Measurements from ENCODE around the gene ELAPOR1. TPM values are rescaled to one million over a fixed set of nuclear protein-coding genes. Genes with fewer than 3 reads are reported as not detected.

ELAPOR1 gene, protein sequence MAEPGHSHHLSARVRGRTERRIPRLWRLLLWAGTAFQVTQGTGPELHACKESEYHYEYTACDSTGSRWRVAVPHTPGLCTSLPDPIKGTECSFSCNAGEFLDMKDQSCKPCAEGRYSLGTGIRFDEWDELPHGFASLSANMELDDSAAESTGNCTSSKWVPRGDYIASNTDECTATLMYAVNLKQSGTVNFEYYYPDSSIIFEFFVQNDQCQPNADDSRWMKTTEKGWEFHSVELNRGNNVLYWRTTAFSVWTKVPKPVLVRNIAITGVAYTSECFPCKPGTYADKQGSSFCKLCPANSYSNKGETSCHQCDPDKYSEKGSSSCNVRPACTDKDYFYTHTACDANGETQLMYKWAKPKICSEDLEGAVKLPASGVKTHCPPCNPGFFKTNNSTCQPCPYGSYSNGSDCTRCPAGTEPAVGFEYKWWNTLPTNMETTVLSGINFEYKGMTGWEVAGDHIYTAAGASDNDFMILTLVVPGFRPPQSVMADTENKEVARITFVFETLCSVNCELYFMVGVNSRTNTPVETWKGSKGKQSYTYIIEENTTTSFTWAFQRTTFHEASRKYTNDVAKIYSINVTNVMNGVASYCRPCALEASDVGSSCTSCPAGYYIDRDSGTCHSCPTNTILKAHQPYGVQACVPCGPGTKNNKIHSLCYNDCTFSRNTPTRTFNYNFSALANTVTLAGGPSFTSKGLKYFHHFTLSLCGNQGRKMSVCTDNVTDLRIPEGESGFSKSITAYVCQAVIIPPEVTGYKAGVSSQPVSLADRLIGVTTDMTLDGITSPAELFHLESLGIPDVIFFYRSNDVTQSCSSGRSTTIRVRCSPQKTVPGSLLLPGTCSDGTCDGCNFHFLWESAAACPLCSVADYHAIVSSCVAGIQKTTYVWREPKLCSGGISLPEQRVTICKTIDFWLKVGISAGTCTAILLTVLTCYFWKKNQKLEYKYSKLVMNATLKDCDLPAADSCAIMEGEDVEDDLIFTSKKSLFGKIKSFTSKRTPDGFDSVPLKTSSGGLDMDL
- 0.84 and 1.1 TPM in 2 replicates for total RNA-seq (2014; rRNA removed; shearing (Covaris generic))

DNA sequence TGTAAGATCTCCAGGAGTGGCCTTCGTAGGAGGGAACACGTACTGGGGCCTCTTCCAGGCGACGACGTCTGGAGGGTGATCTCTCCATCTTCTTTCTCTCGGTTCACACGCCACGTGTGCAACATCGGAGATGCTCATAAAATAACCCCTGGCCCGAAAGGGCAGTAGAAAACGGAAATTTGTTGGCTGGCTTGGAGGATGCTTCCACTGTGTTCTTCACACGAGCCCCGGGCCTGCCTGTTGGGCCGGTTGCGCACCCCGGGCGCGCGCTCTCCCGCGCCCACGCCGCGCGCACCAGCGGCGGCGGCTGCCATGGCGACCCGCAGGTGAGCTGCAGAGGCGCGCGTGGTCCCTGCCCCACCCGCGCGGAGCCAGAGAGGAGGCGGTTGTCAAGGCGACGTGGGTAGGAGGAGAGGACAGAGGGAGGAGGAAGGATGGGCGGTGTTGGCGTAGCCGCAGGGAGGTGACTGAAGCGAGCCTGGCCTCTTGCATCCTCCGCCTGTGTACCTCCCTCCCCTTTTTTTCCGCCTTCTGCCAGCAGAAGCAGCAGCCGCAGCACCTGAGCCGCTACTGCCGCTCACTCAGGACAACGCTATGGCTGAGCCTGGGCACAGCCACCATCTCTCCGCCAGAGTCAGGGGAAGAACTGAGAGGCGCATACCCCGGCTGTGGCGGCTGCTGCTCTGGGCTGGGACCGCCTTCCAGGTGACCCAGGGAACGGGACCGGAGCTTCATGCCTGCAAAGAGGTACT lies at the start of gene ELAPOR1:
TSS of gene ELAPOR1 (plus strand) at position 526 of the 752 bp plus-strand sequence. CDS start at position 595, 69 bp downstream.
- DNase-seq (ENCODE audit: low read depth) = peak; percentile 56

DNA sequence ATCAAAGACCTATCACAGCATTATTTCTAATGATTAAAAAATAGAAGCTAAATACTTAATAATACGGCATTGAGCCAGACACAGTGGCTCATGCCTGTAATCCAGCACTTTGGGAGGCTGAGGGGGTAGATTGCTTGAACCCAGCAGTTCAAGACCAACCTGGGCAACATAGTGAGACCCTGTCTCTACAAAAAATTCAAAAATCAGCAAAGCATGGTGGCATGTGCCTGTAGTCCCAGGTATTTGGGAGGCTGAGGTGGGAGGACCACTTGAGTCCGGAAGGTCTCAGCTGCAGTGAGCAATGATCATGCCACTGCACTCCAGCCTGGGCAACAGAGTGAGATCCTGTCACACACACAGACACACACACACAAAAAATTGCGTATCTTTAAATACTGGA lies 48.8 kb upstream of the ELAPOR1 start:
- DNase-seq (ENCODE audit: low read depth) = no peak

DNA sequence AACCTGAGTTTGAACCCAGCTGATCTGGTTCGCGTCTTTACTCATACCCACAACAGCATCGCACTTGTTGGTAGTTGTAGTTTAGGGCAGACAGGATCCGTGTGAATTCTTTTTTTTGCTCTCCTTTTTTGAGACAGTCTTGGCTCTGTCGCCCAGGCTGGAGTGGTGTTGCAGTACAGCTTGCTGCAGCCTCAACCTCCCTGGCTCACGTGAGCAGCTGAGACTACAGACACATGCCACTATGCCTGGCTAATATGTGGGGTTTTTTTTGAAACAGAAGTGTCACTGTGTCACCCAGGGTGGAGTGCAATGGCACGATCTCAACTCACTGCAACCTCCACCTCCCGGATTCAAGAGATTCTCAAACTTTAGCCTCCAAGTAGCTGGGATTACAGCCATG lies 46.0 kb upstream of the ELAPOR1 start:
- DNase-seq (ENCODE audit: low read depth) = no peak

DNA sequence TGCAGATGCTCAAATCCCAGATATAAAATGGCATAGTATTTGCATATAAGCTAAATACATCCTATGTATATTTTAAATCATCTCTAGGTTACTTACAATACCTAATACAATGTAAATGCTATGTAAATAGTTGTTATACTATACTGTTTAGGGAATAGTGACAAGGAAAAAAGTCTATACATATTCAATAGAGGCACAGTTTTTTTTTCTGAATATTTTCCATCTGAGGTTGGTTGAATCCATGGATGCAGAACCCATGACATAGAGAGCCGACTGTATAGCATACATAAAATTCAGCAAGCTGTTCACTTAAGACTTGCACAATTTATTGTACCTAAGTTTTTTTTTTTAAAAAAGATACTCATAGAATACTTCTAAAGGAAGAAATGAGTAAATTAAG lies 44.6 kb upstream of the ELAPOR1 start:
- no peak for DNase-seq (ENCODE audit: low read depth)

DNA sequence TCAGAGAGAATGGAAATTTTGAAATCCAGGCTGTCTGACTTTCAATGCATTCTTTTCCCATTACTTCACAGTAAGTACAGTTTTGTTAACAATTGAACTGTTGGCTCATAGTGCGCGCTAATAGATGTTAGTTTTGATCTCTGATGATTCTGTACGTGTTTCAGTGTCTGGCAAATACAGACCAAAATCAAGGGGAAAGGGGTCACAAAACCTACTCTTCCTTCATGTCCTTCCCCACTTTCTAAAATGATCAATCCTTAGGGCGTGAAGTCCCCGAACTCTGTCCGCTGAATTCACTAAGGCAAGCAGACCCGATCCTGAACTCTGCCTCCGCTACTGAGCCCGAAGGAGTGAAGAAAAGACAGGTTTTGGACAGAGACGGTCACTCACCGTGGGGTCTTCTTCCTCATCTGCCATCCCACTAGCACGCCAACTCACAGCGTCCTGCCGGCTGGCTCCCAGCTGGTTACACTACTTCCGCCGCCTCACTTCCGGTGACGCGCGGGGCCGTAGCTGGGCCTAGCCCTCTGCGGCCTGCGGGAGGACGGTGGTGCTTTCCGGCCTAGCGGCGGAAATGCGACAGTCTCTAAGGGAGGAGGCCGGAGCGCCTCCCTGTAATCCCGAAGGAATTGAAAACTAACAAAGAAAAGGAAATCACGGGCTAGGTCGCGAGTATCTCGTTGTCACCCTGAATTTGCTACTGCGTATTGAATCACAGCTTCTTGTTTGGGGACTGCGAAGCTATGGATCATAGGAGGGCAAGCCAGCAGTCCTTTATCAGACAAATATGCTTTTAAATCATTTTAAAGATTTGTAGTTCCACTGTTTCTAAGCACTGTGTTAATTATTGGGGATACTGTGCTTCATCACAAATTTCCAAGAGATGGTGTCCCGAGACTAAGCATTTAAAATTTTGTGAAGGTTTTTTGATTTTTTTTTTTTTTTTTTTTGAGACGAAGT lies 38.1 kb upstream of the ELAPOR1 start, which contains the start of gene TAF13:
TSS of gene TAF13 (minus strand) at position 473 of the 960 bp plus-strand sequence. CDS start at position 417, 56 bp downstream.
- peak; percentile 97 for DNase-seq (ENCODE audit: low read depth)

DNA sequence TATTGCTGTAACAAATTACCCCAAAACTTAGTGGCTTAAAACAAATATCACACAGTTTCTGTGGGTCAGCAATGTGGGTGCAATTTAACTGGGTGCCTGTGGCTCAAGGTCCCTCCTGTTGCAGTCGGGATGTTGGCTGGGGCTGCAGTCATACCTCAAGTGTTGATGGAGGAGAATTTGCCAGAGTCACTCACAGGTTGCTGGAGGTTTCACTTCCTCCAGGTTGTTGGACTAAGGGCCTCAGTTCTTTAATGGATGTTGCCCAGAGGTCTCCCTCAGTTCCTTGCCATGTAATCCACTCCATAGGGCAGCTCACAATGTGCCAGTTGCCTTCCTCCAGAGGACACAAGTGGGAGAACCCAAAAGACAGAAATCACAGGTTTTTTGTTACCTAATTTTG lies 35.6 kb upstream of the ELAPOR1 start:
- no peak for DNase-seq (ENCODE audit: low read depth)

DNA sequence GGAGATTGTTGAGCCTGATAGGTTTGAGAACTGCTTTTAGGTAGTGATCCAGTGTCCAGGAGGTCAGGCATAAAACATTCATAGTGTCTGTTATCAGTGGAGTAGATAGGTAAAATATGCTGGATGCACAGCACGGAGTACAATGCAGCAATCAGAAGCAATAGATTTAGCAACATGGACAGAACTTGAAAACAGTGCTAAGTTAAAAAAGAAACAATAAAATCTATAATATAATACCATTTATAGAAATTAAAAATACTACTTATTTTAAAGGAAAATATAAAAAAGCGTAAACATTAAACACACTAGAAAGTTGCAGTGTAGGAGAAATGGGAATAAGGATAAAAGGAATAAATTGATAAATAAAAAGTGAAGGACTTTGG lies 34.7 kb upstream of the ELAPOR1 start:
- DNase-seq (ENCODE audit: low read depth) = no peak

DNA sequence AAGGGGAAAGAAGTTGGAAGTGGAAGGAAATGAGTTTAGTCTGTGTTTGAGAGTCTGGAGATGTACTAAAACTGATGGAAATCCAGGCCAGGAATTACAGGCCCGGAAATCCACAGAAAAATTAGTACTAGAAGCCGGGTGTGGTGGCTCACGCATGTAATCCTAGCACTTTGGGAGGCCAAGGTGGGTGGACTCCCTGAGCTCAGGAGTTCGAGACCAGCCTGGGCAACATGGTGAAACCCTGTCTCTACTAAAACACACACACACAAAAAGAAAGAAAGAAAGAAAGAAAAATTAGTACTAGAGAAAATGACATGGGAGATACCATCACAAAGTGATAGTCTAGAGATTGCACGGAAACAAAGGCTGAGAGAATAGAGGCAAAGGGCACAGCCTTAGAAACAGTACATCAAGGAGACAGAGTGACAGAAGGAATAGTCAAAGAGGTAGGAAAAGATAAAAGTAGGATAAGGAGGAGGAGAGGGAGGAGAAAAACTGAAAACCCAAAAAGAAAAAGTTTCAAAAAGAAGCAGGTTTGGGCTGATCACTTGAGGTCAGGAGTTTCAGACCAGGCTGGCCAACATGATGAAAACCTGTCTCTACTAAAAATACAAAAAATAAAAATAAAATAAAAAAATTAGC lies 33.4 kb upstream of the ELAPOR1 start:
- DNase-seq (ENCODE audit: low read depth) = no peak

DNA sequence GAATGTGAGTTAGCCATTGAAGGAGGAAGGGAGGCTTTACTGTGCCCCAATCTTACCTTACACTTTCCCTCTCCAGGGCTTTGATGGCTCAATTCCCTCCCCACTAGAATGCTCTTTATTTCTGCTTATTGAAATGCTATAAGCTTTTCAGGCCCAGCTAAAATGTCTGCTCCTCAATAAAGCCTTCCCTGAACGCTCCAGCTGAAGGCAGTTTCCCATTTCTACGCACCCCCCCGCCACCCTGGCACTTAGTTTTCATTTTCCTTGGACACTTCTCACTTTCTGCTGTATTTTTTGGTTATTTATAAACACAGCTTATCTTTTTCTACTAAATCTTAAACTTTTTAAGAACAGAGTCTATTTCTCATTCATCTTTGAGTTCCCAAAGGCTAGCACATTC lies 30.4 kb upstream of the ELAPOR1 start:
- no peak for DNase-seq (ENCODE audit: low read depth)

DNA sequence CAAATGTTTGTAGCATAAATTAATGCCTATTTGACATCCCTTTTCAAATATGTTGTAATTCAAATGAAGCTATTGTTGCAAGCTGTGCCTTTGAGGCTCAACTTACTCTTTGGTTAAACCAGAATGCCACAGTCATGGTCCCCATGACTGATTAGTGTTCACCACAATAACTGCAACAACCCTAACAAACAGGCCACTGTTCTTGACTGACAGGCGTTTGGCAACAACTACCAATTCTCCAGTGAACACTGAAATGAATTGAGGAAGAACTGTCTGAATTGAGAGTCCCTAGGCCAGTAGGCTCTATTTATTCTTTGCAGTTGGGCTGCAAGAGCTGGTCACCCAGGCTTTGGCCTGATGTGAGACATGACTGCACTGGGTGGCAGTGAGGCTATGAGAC lies 30.0 kb upstream of the ELAPOR1 start:
- peak; percentile 53 for DNase-seq (ENCODE audit: low read depth)

DNA sequence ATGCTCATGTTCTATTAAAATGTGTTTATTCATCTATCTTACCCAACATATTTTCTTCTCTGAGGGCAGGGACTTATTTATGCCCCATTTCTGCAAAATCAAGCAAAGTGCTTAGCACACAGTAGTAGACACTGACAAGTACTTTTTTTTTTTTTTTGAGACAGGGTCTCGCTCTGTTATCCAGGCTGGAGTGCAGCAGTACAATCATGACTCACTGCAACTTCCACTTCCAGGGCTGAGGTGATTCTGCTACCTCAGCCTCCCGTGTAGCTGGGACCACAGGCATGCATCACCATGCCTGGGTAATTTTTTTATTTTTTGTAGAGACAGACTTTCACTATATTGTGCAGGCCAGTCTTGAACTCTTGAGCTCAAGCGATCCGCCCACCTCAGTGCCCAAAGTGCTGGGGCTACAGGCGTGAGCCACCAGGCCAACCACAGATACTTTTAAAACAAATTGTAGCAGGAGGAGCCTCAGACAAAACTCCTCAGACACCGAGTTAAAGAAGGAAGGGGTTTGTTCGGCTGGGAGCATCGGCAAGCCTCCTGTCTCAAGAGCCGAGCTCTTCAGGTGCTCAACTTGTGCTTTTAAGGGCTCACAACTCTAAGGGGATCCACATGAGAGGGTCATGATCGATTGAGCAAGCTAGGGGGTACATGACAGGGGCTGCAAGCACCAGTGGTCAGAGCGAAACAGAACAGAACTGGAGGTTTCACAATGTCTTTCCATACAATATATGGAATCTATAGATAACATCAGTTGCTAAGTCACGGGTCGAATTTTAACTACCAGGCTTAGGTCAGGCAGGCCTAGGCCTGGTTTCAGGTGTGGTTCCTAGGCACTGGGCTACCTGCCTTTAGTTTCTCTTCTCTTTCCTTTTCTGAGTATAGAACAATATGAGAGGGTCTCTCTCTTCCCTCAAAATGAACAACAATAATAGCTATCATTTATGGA lies 29.1 kb upstream of the ELAPOR1 start:
- DNase-seq (ENCODE audit: low read depth) = peak; percentile 82

DNA sequence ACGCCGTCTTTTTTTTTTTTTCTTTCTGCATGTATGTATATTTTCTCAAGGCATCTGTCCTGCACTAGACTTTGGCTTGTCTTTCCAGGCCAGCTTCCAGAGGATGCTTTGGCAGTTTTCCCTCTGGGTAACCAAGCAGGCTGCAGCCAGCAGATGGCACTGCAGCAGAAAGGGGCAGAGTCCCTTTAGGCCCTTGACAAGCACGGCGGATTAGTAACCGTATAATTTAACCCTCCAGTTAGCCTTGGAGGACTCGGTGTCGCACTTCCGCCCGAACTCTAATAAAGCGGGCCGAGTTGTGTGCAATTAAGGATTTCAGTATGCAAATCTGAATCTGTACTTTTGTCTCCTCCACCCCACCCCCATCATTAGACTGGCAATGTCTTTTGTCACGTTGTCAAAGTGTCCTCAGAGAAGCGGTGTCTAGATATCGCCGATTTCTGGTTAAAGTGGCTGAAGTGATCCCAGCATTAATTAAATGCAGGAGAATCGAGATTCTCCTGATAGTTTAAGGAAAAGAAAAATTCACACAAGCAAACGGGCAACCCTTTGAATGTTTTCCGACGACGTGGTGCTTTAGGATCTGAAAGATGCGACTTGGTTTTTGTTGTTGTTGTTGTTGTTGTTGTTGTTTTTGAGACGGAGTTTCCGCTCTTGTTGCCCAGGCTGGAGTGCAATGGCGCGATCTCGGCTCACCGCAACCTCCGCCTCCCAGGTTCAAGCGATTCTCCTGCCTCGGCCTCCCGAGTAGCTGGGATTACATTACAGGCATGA lies 24.5 kb upstream of the ELAPOR1 start:
- DNase-seq (ENCODE audit: low read depth) = peak; percentile 53

DNA sequence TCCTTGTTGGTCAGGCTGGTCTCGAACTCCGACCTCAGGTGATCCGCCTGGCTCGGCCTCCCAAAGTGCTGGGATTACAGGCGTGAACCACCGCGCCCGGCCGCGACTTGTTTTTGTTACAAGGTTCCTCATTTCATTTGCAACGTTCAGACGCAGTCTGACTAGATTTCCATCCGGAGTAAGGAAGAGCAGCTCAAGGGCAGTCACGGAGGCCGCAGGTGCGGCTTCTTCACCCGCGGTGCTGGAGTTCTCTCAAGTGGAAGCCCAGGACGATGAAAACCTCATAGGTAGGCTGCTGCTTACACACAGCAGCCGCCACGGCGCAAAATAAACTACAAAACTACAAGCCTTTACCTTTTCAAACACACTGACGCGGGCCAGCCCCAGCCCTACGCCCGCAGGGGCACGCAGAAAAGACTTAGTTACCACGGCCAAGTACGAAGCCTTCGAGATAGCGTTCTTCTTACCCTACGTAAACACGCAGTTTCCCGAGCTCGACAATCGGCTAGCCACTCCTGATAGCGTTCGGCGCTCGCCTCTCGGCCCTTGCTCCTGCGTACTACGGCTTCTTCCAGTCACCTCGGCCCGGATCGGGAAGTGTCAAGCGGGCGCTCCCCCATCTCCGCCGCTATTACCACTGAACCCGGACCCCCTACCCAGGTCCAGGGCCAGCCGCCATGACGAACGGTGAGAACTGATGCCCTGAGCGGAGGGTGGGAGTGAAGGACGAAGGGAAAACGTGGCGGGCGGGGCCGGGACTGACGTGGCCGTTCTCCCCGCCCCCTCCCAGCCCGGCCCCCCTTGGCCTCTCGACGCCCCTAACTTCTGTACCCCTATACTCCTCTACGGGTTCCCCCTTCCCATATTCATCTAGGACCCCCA lies 23.5 kb upstream of the ELAPOR1 start, which contains the start of gene TMEM167B:
TSS of gene TMEM167B (plus strand) at position 569 of the 882 bp plus-strand sequence. CDS start at position 678, 109 bp downstream.
- DNase-seq (ENCODE audit: low read depth) = peak; percentile 92

DNA sequence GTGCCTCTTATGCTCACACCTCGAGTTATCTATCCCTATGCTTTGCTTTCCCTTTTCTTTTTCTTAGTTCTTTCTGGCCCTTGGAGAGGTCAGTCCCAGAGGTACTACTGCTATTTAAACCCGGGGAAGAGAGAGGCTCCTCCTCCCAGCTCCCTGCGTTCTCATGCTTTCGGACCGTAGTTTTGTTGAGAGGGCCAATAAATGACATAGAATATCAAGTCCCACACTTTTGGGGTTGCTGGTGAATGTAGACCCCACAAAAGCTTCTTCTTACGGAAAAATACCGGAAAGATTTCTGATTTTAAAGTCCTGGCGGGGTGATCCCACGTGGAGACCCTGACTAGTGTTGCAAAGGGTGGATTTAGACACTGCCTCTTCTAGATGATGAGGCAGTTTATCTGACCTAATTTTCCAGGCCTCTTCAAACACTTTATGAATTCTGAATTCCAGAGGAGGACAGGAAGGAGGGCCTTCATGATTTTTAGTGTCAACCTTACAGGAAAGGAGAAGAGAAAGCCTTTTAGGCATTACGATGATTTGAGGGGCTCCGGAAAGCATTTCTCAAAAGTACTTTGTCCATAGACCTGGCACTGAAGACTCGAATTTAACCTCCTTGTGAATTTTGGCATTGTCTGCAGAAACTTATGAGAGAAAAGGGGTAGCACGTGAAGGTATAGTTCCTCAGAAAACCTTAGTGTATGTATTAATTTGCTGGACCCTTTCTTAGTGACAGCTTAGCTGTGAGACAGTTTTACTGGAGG lies 22.7 kb upstream of the ELAPOR1 start:
- peak; percentile 71 for DNase-seq (ENCODE audit: low read depth)

DNA sequence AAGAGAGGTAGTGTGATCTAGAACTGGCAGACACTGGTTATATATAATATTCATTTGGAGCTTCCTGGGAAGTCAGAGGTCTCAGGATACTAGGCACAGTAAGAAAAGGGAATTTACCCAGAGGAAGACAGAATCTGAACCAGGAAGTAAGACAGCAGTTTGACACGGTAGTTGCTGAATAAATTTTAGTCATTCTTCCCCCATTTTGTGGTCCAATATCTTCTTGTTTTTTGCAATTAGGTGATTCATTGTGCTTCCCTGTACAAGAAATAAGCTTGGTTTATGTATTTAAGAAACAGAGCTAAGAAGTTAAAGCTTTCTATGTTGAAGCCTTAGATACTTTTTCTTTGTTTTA lies 22.1 kb upstream of the ELAPOR1 start:
- peak; percentile 63 for DNase-seq (ENCODE audit: low read depth)

DNA sequence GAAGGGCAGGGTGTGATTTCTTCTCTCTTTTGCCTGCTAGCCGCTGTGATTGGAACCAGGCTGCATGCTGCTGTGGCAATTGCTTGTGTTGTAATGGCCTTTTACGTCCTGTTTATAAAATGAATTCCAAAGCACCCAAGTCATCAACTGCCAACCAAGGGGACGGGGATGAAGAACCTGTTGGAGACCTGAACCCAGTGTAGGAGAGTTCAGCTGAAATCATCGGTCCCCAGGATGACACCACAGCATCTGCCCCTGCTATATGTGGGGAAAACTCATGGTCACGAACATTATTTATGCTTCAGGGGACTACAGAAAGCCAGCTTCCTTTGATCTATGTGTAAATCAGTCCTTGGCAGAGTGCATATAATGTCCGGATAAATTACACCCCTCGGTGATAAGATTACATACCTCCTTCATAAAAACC lies 19.5 kb upstream of the ELAPOR1 start:
- peak; percentile 91 for DNase-seq (ENCODE audit: low read depth)
